Muscle of back (tissue), 11 donors: ENCODE results near the gene EHBP1. TPM values are rescaled to one million over a fixed set of nuclear protein-coding genes. Genes with fewer than 3 reads are reported as not detected.
"Not testable (repeated sequence)": the region's sequence is repeated elsewhere in the genome, so short reads cannot be mapped to it uniquely, and the experiment has no call there.

ENCODE experiments used
- DNase-seq, 3 donors: peaks; one replicate each; pipeline versions ENCODE4 v3.0.0 to v3.0.0-alpha.2; 2013
- polyA plus RNA-seq, 10 donors: library from polyadenylated mRNA; unstranded; fragments of 120-200 nt; gene quantifications; one replicate each; pipeline ENCODE4 v1.2.1, GENCODE V29; 2013; ENCODE audit not compliant: insufficient read length in 10 of 10

The EHBP1 gene
- polyA plus RNA-seq, 10 donors = 24.7 to 41.5 (median 29.7) TPM

GRCh38 chr2:62692225-62692624, 13.3 kb upstream of the EHBP1 start:
- no peak for DNase-seq

GRCh38 chr2:62698653-62699052, 6.9 kb upstream of the EHBP1 start:
- no peak for DNase-seq

GRCh38 chr2:62704654-62705006, 883 bp upstream of the EHBP1 start:
- peak in 1 of 3 donors; percentile 6 for DNase-seq

- peak; percentile 33 to 87 (median 58) for DNase-seq
Measured at GRCh38 chr2:62705859-62706720, 577 bp downstream of the EHBP1 start.

- DNase-seq = peak in 1 of 3 donors; percentile 40
Measured at GRCh38 chr2:62706721-62707521, 1.4 kb downstream of the EHBP1 start.

GRCh38 chr2:62708751-62709150, 3.2 kb downstream of the EHBP1 start:
- DNase-seq = no peak

GRCh38 chr2:62711832-62712494, 6.5 kb downstream of the EHBP1 start:
- no peak for DNase-seq

GRCh38 chr2:62713196-62713595, 7.7 kb downstream of the EHBP1 start:
- not testable (repeated sequence) for DNase-seq

- DNase-seq = no peak
Measured at GRCh38 chr2:62713837-62714236, 8.3 kb downstream of the EHBP1 start.

- DNase-seq = no peak
Measured at GRCh38 chr2:62716768-62717167, 11.3 kb downstream of the EHBP1 start.

- no peak for DNase-seq
Measured at GRCh38 chr2:62717503-62718081, 12.1 kb downstream of the EHBP1 start.

GRCh38 chr2:62718225-62718822, 12.8 kb downstream of the EHBP1 start:
- DNase-seq = no peak

- no peak for DNase-seq
Measured at GRCh38 chr2:62719757-62720156, 14.2 kb downstream of the EHBP1 start.

GRCh38 chr2:62722679-62723078, 17.2 kb downstream of the EHBP1 start:
- no peak for DNase-seq

GRCh38 chr2:62723253-62723652, 17.7 kb downstream of the EHBP1 start:
- DNase-seq = no peak

GRCh38 chr2:62724106-62724505, 18.6 kb downstream of the EHBP1 start:
- no peak for DNase-seq

- no peak for DNase-seq
Measured at GRCh38 chr2:62724886-62725711, 19.6 kb downstream of the EHBP1 start.

GRCh38 chr2:62725712-62726055, 20.2 kb downstream of the EHBP1 start:
- DNase-seq = no peak

GRCh38 chr2:62727259-62727867, 21.9 kb downstream of the EHBP1 start:
- DNase-seq = no peak

GRCh38 chr2:62727876-62728566, 22.5 kb downstream of the EHBP1 start:
- DNase-seq = no peak
